GM13977 (cell line): ENCODE data around the gene AP1G2.
A peak's percentile ranks its signal among the peaks of the same experiment; 100 is the strongest.

Experiments
- DNase-seq: peaks from one replicate; pipeline ENCODE4 v3.0.0; 2012; ENCODE audit warnings: low spot score
- in situ Hi-C: fragments of 300-500 bp; cut with MboI; formaldehyde crosslinking; loops from one replicate; pipeline ENCODE4 v1.12.0; 2022; ENCODE audit warnings: low sequenced_read_pairs, low pct_unique_long_range_greater_than_20kb, mixed read lengths, inconsistent platforms; ENCODE audit not compliant: unreplicated experiment
- TF ChIP-seq, protein P1 (sequence below): IDR thresholded peaks from 2 replicates; pipeline ENCODE4 v1.5.1; 2012; ENCODE audit warnings: mild to moderate bottlenecking, control low read depth; ENCODE audit not compliant: insufficient read depth; ENCODE audit errors: extremely low read depth, missing control alignments

The AP1G2 gene

DNA sequence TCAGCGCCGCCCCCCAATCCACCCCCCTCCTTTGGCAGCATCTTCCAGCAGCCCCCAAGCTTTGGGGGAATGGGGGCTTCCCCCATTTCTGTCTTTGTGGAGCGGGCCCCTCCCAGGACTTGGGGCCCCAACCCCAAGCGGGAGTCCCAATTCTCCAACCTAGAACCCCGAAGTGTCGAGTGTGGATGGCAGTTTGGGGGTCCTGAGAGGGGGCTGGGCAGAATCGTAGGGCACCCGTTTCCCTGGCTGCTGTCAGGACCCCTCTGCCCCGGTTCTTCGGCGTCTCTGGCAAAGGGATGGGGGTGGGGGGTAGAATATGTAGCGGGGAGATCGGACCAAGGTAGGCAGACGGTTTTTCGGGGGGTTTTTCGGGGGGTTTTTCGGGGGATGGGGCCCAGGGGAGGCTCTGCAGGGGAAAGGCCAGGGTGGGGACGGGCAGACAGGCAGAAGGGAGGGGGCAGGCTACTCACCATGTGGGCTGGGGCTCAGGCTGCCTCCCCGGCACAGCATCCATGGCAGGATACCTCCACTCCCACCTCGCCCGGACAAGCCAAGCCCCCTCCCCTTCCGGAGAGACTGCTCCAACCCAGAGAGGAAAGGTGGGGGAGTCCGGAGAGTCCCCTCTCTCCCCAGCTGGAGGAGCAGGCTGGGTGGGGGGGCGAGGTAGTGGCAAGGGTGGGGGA is 10.3 kb upstream of the AP1G2 start:
- DNase-seq: peak; percentile 78
- in situ Hi-C loops: no loop called here
- TF ChIP-seq, protein P1, sequence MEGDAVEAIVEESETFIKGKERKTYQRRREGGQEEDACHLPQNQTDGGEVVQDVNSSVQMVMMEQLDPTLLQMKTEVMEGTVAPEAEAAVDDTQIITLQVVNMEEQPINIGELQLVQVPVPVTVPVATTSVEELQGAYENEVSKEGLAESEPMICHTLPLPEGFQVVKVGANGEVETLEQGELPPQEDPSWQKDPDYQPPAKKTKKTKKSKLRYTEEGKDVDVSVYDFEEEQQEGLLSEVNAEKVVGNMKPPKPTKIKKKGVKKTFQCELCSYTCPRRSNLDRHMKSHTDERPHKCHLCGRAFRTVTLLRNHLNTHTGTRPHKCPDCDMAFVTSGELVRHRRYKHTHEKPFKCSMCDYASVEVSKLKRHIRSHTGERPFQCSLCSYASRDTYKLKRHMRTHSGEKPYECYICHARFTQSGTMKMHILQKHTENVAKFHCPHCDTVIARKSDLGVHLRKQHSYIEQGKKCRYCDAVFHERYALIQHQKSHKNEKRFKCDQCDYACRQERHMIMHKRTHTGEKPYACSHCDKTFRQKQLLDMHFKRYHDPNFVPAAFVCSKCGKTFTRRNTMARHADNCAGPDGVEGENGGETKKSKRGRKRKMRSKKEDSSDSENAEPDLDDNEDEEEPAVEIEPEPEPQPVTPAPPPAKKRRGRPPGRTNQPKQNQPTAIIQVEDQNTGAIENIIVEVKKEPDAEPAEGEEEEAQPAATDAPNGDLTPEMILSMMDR: no peak

DNA sequence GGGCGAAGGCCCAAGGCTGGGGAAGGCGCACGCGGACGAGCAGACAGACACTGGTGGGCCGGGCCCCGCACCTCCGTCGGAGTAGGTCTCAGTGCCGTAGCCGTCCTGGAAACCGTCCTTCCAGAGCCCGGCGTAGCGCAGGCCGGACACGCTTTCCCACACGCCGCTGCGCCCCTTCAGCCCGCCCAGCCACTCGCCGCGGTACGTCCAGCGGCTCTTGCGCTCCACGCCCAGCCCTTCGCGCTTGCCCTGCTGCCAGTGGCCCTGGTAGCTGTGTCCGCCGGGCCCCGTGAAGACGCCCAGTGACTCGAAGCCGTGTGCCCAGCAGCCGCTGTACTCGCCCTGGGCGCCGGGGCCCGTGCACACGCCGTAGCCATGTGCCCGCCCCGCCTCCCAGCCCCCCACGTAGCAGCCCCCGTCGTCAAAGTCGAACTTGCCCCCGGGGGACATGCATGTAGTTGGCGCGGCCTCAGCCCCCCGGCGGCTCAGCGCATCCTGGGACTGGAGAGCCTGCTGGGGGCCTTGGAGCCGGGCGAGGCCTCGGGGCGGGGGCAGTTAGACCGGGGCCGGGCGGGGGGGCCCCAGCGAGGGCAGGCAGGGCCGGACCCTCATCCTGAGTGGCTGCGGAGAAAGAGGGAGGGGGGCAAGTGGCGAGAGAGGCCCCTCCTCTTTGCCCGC is 9.6 kb upstream of the AP1G2 start:
- TF ChIP-seq, protein P1: no peak
- DNase-seq: peak; percentile 78
- in situ Hi-C loops: no loop called here

DNA sequence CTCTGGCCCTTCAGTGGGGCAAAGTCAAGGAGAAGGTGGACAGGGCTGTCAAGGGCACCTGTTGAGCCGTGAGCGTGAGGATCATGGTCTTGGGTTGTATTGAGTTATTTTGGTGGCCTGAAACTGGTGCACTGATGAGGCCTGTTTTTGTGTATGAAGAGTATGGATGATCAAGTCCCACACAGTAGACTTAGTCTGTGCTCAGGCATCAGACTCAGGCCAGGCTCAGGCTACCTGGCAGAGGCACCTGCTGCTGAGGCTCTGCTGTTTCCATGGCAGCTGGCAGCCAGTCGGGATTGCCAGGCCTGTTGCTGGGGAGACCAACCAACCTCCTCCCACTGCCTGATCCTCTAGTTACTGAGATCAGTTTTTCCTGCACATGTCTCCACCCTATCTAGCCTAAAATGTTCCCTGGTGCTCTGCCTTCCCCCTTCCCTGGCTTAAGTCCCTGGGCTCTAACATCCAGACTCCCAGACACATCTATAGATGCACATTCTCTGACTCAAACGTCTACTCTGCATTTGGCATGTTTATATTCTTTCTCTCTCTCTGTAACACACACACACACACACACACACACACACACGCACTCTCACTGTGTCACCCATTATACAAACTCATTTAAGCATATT is 5.9 kb upstream of the AP1G2 start:
- in situ Hi-C loops: no loop called here
- DNase-seq: no peak
- TF ChIP-seq, protein P1: no peak

DNA sequence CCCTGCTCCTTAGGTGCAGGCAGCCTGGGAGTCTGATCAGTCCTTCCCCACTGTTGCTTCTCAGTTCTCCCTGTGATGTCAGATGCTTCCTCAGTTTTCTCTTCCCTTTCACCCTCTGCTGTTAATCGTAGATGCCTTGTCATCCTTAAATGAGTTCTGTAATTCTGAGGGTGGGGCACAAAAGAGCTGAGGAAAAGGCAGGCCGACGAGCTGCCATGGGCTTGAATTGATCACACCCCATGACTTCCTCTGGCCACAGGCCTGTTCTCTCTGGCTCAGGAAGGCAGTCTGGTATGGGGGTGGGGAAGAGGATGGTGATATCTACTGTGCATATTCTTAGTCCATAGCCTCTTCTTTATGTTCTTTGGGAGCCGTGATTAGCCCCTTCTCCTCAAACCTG is 5.2 kb upstream of the AP1G2 start:
- DNase-seq: no peak
- TF ChIP-seq, protein P1: no peak
- in situ Hi-C loops: no loop called here

GRCh38 chr14:23572524-23572828 is 4.9 kb upstream of the AP1G2 start:
- DNase-seq: no peak
- TF ChIP-seq, protein P1: no peak
- in situ Hi-C loops: no loop called here

DNA sequence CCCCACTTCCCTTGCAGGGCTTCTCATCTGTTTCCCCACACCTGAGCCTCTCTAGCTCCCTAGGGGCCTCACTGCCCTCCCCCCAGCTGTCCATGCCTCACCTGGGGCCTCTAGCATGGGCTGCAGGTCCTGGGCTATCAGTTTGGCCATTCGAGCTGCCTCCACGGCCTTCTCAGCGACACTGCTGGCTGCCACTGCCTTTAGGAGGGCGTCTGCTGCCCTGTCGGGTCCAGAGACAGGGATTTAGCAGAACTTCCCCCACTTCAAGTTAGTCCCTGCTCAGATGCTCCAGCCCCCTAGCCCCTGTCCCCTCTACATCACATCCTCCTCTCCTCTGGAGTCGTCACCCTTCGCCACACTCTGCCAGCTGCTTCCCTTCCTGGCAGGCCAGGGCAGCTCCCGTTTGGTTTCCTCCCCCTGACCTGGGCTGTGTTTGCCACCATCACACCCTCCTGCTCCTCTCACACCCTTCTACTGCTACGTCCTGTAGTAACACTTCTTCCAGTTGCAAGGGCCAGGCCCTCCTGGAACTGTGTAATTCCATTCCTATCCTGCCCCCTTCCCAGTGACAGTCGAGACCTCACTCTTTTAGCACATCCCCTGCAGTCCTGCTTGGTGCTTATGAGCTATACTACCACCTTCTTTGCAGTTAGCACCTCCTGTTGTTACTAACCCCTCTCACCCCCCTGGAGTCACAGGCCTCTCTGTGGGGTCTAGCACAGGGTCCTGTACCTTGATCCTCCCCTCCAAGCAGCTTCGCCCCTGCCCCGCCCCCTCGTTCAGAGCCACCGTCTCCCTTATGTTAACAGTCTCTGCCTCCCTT is 4.3 kb upstream of the AP1G2 start:
- no peak for DNase-seq
- in situ Hi-C loops: no loop called here
- TF ChIP-seq, protein P1: no peak
